Measurements from ENCODE around the gene PLCH1.

DNA sequence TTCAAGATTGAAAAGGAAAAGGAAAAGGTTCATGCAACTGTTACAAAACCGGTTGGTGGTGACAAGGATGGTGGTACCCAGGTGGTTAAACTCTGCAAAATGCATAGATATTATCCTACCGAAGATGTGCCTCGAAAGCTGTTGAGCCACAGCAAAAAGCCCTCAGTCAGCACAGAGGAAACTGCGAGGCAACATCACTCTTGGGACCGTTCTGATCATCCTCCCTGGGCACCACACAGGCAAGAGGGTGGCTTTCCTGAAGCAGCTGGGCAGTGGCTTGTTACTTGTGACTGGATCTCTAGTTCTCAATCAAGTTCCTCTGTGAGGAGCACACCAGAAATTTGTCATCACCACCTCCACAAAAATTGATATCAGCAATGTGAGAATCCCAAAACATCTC is 86.9 kb downstream of the PLCH1 start:
- TF ChIP-seq, protein P1, sequence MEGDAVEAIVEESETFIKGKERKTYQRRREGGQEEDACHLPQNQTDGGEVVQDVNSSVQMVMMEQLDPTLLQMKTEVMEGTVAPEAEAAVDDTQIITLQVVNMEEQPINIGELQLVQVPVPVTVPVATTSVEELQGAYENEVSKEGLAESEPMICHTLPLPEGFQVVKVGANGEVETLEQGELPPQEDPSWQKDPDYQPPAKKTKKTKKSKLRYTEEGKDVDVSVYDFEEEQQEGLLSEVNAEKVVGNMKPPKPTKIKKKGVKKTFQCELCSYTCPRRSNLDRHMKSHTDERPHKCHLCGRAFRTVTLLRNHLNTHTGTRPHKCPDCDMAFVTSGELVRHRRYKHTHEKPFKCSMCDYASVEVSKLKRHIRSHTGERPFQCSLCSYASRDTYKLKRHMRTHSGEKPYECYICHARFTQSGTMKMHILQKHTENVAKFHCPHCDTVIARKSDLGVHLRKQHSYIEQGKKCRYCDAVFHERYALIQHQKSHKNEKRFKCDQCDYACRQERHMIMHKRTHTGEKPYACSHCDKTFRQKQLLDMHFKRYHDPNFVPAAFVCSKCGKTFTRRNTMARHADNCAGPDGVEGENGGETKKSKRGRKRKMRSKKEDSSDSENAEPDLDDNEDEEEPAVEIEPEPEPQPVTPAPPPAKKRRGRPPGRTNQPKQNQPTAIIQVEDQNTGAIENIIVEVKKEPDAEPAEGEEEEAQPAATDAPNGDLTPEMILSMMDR (IDR thresholded peaks at IDR 0.05; ENCODE audit: control extremely low read depth in 1 of 3, insufficient read depth in 1 of 3, low read depth in 1 of 3, low read length in 3 of 3), result no peak
- TF ChIP-seq CREB1 (IDR thresholded peaks at IDR 0.05), result no peak
- TF ChIP-seq NRF1 (IDR thresholded peaks at IDR 0.05; ENCODE audit: low read depth, low read length), result no peak
- TF ChIP-seq POLR2A (IDR thresholded peaks at IDR 0.05; ENCODE audit: control extremely low read depth in 1 of 2, low read depth in 2 of 2, low read length in 2 of 2), result no peak
- TF ChIP-seq EZH2 (IDR thresholded peaks at IDR 0.05; ENCODE audit: low read depth, low read length, severe bottlenecking), result no peak

Data from H1 (cell line).